Tibial nerve (tissue), 4 donors: ENCODE measurements around the gene RSPH1. TPM values are rescaled to one million over a fixed set of nuclear protein-coding genes. Genes with fewer than 3 reads are reported as not detected.

Experiments
- DNase-seq, 2 donors: peaks; one replicate each; pipeline ENCODE4 v3.0.0-alpha.2; 2019; ENCODE audit warnings: low spot score in 2 of 2
- H3K27ac ChIP-seq, 4 donors: fragments of 200-600 bp; sonication (generic) in 3 of 4; one replicate each; pipeline ENCODE4 v1.5.1; 2017 to 2019; ENCODE audit warnings: mild to moderate bottlenecking in 1 of 4
- H3K27me3 ChIP-seq, 2 donors: fragments of 200-600 bp; sonication (generic) in 1 of 2; one replicate each; pipeline versions ENCODE4 v1.5.1 to v1.6.0; 2017 to 2019
- H3K36me3 ChIP-seq, 3 donors: fragments of 200-600 bp; sonication (generic); one replicate each; pipeline ENCODE4 v1.5.1; 2018 to 2019
- H3K4me1 ChIP-seq, 4 donors: fragments of 200-600 bp; sonication (generic) in 3 of 4; one replicate each; pipeline ENCODE4 v1.5.1; 2017 to 2019
- H3K4me3 ChIP-seq, 4 donors: fragments of 200-600 bp; sonication (generic) in 3 of 4; one replicate each; pipeline ENCODE4 v1.5.1; 2017 to 2019; ENCODE audit warnings: mild to moderate bottlenecking in 1 of 4, moderate library complexity in 1 of 4
- H3K9me3 ChIP-seq, 4 donors: fragments of 200-600 bp; sonication (generic) in 3 of 4; one replicate each; pipeline ENCODE4 v1.5.1; 2017 to 2019
- EP300 ChIP-seq, 2 donors: sonication (generic); formaldehyde crosslinking; IDR thresholded peaks; one replicate each; pipeline ENCODE4 v1.6.1; 2017; ENCODE audit warnings: antibody characterized with exemption in 2 of 2, mild to moderate bottlenecking in 1 of 2
- POLR2A ChIP-seq, 2 donors: fragments of 450-650 bp; IDR thresholded peaks; one replicate each; pipeline ENCODE4 v1.6.1; 2017; ENCODE audit warnings: antibody characterized with exemption in 2 of 2, mild to moderate bottlenecking in 2 of 2, moderate library complexity in 2 of 2
- WGBS, 2 donors: methylation state at CpG; one replicate each; pipeline ENCODE4 v1.1.5; 2018; 5-methylcytosine and 5-hydroxymethylcytosine counted together
- total RNA-seq, 4 donors: library from RNA; depleted of rRNA; stranded (reverse); fragments of >200 nt; gene quantifications; one replicate each; pipeline ENCODE4 v1.1.0, GENCODE V29; 2016
- TF ChIP-seq, protein P1 (sequence below), 5 experiments: fragments of 200-600 bp in 3 of 5; fragments of 450-650 bp in 2 of 5; sonication (generic) in 3 of 5; IDR thresholded peaks; one replicate each; pipeline ENCODE4 v1.5.1; 2016 to 2019; ENCODE audit warnings: antibody characterized with exemption in 5 of 5, mild to moderate bottlenecking in 3 of 5, moderate library complexity in 2 of 5

The RSPH1 gene
- total RNA-seq, 4 donors from 2014 or later = 0.21 to 1.7 TPM; not detected in 2

DNA sequence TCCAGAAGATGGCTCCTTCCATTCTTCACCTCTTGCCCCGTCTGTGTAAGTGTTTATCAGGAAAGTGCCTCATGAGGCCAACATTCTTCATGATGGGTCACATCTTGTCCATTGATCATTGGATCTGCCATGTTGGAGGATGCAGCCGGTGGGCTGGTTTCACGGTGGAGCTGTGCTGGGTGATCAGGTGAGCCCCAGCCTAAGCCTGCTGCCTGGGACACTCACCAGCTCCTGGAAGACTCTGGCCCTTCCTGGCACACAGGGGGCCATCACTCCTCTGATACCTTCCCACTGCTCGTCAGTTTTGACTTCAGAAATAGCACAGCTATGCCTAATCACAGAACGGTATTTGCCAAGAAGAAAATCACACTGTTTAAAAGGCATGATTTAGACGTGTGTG lies 54.1 kb downstream of the RSPH1 start:
- Histone ChIP-seq H3K27me3 (no peaks in the 10 kb centered on the region), H3K4me1 (no peaks in the 10 kb centered on the region), H3K4me3 (no peak overlapping the region), H3K36me3 (no peaks in the 10 kb centered on the region), H3K27ac (no peak overlapping the region), H3K9me3 (peaks cover 0 to 3% (median 0%) of the 10 kb centered on the region in 4 donors)
- WGBS, 2 donors = 84 to 86% methylated on average over 6 of the region's 6 CpGs
- no peak for DNase-seq
- TF ChIP-seq, protein P1, sequence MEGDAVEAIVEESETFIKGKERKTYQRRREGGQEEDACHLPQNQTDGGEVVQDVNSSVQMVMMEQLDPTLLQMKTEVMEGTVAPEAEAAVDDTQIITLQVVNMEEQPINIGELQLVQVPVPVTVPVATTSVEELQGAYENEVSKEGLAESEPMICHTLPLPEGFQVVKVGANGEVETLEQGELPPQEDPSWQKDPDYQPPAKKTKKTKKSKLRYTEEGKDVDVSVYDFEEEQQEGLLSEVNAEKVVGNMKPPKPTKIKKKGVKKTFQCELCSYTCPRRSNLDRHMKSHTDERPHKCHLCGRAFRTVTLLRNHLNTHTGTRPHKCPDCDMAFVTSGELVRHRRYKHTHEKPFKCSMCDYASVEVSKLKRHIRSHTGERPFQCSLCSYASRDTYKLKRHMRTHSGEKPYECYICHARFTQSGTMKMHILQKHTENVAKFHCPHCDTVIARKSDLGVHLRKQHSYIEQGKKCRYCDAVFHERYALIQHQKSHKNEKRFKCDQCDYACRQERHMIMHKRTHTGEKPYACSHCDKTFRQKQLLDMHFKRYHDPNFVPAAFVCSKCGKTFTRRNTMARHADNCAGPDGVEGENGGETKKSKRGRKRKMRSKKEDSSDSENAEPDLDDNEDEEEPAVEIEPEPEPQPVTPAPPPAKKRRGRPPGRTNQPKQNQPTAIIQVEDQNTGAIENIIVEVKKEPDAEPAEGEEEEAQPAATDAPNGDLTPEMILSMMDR (IDR thresholded peaks at IDR 0.05) = no peak
- TF ChIP-seq EP300 (IDR thresholded peaks at IDR 0.05) (no peak), POLR2A (IDR thresholded peaks at IDR 0.05) (no peak)

DNA sequence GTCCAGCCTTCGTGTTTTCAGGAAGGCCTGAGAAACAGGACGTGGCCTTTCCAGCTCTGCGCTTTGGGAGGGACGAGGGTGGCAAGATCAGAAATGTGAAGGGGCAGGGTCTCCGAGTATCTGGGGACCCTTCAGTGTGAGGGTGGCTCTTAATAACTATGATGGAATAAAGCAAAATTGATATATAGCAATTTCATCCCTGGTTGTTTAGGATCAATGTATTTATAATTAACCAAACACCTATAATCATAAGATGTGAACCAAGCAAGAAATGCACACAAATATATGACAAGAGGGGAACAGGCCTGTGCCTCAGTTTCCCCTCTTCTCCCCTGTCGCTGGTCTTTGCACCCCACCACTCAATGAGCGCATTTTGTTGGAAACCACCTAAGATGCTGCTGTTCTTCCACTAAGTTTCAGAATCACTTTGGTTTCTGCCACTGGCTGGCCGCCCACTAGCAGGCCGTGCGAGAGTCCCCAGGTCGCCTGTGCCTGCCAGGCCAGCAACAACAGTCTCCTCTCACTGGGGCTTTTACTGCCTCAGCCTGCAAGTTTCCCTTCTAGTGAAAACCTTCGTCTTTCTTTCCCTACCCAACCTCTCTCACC lies 55.7 kb downstream of the RSPH1 start:
- Histone ChIP-seq H3K27me3 (no peaks in the 10 kb centered on the region), H3K27ac (no peak overlapping the region), H3K4me3 (no peak overlapping the region), H3K4me1 (no peaks in the 10 kb centered on the region), H3K36me3 (no peaks in the 10 kb centered on the region), H3K9me3 (peaks cover 0 to 7% (median 0%) of the 10 kb centered on the region in 4 donors)
- TF ChIP-seq, protein P1 (IDR thresholded peaks at IDR 0.05) = no peak
- TF ChIP-seq POLR2A (IDR thresholded peaks at IDR 0.05) (no peak), EP300 (IDR thresholded peaks at IDR 0.05) (no peak)
- 67 to 68% methylated on average over 12 of the region's 12 CpGs for WGBS, 2 donors
- no peak for DNase-seq

DNA sequence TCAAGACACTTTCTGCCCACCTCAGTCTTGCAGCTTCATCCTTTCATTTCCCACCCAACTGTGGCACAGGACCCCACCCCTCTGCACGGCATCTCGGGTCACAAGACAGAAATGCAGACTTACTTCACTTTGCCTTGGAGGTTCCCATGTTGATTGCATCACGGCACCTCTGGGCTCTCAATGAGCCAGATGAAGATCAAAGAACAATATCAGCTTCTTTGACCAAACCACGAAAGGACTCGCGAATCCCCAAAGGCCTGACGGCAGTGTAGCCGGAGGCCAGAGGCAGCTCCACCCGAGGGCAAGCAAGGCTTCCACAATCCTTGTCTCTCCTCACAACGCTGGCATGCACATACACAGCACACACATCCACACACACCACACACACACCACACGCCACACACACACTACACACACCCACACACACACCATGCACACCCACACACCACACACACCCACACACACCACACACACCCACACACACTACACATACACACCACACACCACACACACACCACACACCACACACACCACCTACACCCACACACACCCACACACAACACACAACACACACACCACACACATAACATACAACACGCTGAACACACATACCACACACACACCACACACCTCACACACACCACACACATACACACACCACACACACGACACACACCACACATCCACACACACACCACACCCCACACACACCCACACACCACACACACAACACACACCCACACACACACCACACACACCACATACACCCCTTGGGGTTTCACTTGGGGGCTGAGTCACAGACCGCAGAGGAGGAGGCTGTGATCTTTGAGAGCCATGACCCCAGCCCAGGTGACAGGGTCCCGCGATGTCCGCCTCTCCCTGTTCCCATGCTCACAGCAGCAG lies 56.5 kb downstream of the RSPH1 start:
- Histone ChIP-seq H3K27me3 (no peaks in the 10 kb centered on the region), H3K9me3 (peaks cover 0 to 7% (median 0%) of the 10 kb centered on the region in 4 donors), H3K36me3 (no peaks in the 10 kb centered on the region), H3K4me3 (no peak overlapping the region), H3K4me1 (no peaks in the 10 kb centered on the region), H3K27ac (no peak overlapping the region)
- no peak for DNase-seq
- TF ChIP-seq EP300 (IDR thresholded peaks at IDR 0.05) = no peak
- TF ChIP-seq, protein P1 (IDR thresholded peaks at IDR 0.05) = no peak
- TF ChIP-seq POLR2A (IDR thresholded peaks at IDR 0.05) = no peak
- 76 to 77% methylated on average over 17 of the region's 17 CpGs for WGBS, 2 donors

DNA sequence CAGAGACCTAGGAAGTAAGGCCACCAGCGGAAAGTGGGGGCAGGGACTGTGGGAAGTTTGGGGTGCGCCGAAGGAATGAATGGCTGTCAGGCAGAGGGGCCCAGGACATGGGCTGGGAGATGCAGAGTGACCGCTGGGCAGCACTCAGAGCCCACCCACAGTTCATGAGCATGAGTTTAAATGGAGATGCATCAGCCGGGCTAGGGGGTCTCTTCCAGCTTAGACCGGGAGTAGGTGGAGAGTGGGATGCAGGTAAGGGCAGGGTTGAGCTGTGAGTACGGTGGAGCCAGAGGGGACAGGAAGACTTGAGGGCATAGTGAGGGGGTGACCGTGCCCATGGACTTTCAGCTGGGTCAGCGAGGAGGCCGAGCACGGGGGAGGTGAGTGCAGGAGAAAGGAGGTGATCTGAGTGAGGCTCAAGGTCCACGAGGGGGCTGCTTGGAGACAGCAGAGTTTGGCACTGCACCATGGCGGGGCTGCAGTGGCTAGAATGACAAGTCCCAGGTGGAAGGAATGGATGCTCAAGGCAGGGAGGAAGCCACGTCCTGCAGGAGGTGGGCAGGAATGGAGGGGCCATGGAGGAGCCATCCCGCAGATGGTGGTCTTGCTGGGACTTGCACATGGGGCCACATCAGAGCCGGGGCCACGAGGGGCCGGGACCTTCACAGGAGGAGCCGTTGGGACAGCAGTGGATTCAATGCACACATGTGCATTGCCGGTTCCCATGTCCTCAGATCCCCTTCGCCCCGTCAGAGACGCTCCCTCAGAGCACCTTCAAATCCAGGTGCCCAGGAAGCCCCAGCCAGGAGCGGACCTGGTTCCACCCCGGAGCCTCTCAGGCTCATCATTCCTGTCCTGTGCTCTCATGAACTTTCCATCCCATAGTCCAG lies 57.5 kb downstream of the RSPH1 start:
- Histone ChIP-seq H3K9me3 (peaks cover 0 to 11% (median 0%) of the 10 kb centered on the region in 4 donors), H3K36me3 (no peaks in the 10 kb centered on the region), H3K4me3 (no peak overlapping the region), H3K4me1 (no peaks in the 10 kb centered on the region), H3K27ac (no peak overlapping the region), H3K27me3 (no peaks in the 10 kb centered on the region)
- no peak for TF ChIP-seq EP300 (IDR thresholded peaks at IDR 0.05)
- no peak for TF ChIP-seq POLR2A (IDR thresholded peaks at IDR 0.05)
- TF ChIP-seq, protein P1 (IDR thresholded peaks at IDR 0.05) = no peak
- DNase-seq = no peak
- WGBS, 2 donors = 84 to 89% methylated on average over 25 of the region's 25 CpGs
